B cell (primary cell): ENCODE data around the gene KLHDC7B. TPM values are rescaled to one million over a fixed set of nuclear protein-coding genes. Genes with fewer than 3 reads are reported as not detected.
"Not testable (repeated sequence)": the region's sequence is repeated elsewhere in the genome, so short reads cannot be mapped to it uniquely, and the experiment has no call there.

Source experiments
- ATAC-seq: fragments of 200-7000 bp; cut with Tn5 transposase; one replicate; pipeline ENCODE4 v1.10.0; 2021; ENCODE audit warnings: low read depth, mild to moderate bottlenecking, moderate number of reproducible peaks, moderate library complexity
- CTCF ChIA-PET: fragments of 350-600 bp; sonication (Branson Sonifier 250); formaldehyde crosslinking; loops from one replicate; lab custom pipeline; 2021; ENCODE audit warnings: antibody characterized with exemption, inconsistent platforms; lab: Charles Lee
- POLR2A ChIA-PET: fragments of 350-600 bp; sonication (Branson Sonifier 250); formaldehyde crosslinking; loops from one replicate; lab custom pipeline; 2021; ENCODE audit warnings: antibody characterized with exemption; lab: Charles Lee
- DNase-seq: peaks from one replicate; pipeline ENCODE4 v3.0.0; 2013
- H2AFZ ChIP-seq: 2 replicates; pipeline ENCODE4 v1.6.1; 2012; ENCODE audit warnings: mild to moderate bottlenecking, low read depth, low read length; ENCODE audit not compliant: insufficient read depth, poor library complexity, severe bottlenecking
- H3K27ac ChIP-seq, 2 donors: 1 replicate in 1 of 2; 2 replicates in 1 of 2; pipeline ENCODE4 v1.5.1; 2012 to 2013; ENCODE audit warnings: low read length in 2 of 2, mild to moderate bottlenecking in 2 of 2, moderate library complexity in 1 of 2
- H3K27me3 ChIP-seq, 4 experiments: fragments of 200-600 bp in 1 of 4; sonication (generic) in 1 of 4; replicated peaks in 1 of 4; 1 replicate in 2 of 4; 2 replicates in 2 of 4; pipeline versions ENCODE4 v1.6.1 to v1.7.0; 2013 to 2016; ENCODE audit warnings: low read length in 3 of 4, mild to moderate bottlenecking in 2 of 4, mixed read lengths in 1 of 4, moderate library complexity in 1 of 4; ENCODE audit not compliant: insufficient read depth in 4 of 4, control insufficient read depth in 3 of 4; ENCODE audit errors: control extremely low read depth in 1 of 4
- H3K36me3 ChIP-seq, 2 experiments: replicated peaks in 1 of 2; 1 replicate in 1 of 2; 2 replicates in 1 of 2; pipeline versions ENCODE4 v1.6.1 to v1.7.1; 2013; ENCODE audit warnings: low read length in 1 of 2; ENCODE audit not compliant: insufficient read depth in 2 of 2, control insufficient read depth in 1 of 2; ENCODE audit errors: control extremely low read depth in 1 of 2, extremely low read depth in 1 of 2
- H3K4me1 ChIP-seq, 2 donors: fragments of 200-600 bp in 1 of 2; sonication (generic) in 1 of 2; 1 replicate in 1 of 2; 2 replicates in 1 of 2; pipeline versions ENCODE4 v1.5.1 to v1.6.1; 2013 to 2017; ENCODE audit warnings: low read length in 2 of 2; ENCODE audit not compliant: control insufficient read depth in 2 of 2, insufficient read depth in 2 of 2
- H3K4me2 ChIP-seq: replicated peaks from 2 replicates; pipeline ENCODE3; 2012; ENCODE audit warnings: mild to moderate bottlenecking, low read depth, low read length; ENCODE audit not compliant: poor library complexity, severe bottlenecking
- H3K4me3 ChIP-seq, 5 experiments: fragments of 200-600 bp in 1 of 5; sonication (generic) in 1 of 5; 1 replicate in 3 of 5; 2 replicates in 2 of 5; pipeline versions ENCODE4 v1.5.1 to v1.7.0; 2011 to 2016; ENCODE audit warnings: low read length in 4 of 5, mild to moderate bottlenecking in 4 of 5, low read depth in 2 of 5, control low read depth in 1 of 5, moderate library complexity in 1 of 5; ENCODE audit not compliant: insufficient read depth in 1 of 5; ENCODE audit errors: control extremely low read depth in 1 of 5, extremely low read depth in 1 of 5
- H3K79me2 ChIP-seq: fragments of 200-600 bp; sonication (generic); one replicate; pipeline ENCODE4 v1.6.0; 2016; ENCODE audit warnings: low read length; ENCODE audit not compliant: control insufficient read depth, insufficient read depth
- H3K9ac ChIP-seq: fragments of 200-600 bp; sonication (generic); 2 replicates; pipeline ENCODE4 v1.6.1; 2017; ENCODE audit warnings: mild to moderate bottlenecking, low read length, moderate library complexity
- H3K9me3 ChIP-seq, 3 donors: one replicate each; pipeline versions ENCODE4 v1.6.1 to v1.7.1; 2013; ENCODE audit warnings: low read length in 2 of 3; ENCODE audit not compliant: control insufficient read depth in 2 of 3, insufficient read depth in 1 of 3; ENCODE audit errors: control extremely low read depth in 1 of 3
- H4K20me1 ChIP-seq: 2 replicates; pipeline ENCODE4 v1.6.0; 2012; ENCODE audit warnings: mild to moderate bottlenecking, low read length; ENCODE audit not compliant: insufficient read depth, control insufficient read depth, poor library complexity, severe bottlenecking
- H3K27ac Mint-ChIP-seq: one replicate; pipeline ENCODE4 v1.8.0; 2021; ENCODE audit warnings: mixed read lengths
- H3K27me3 Mint-ChIP-seq: one replicate; pipeline ENCODE4 v1.8.0; 2021; ENCODE audit warnings: mixed read lengths
- H3K4me1 Mint-ChIP-seq: one replicate; pipeline ENCODE4 v1.8.0; 2021; ENCODE audit warnings: mixed read lengths
- H3K4me3 Mint-ChIP-seq: one replicate; pipeline ENCODE4 v1.8.0; 2021; ENCODE audit warnings: mixed read lengths
- H3K9me3 Mint-ChIP-seq: one replicate; pipeline ENCODE4 v1.8.0; 2022; ENCODE audit warnings: mixed read lengths; ENCODE audit not compliant: insufficient read depth
- CTCF ChIP-seq: fragments of 200-600 bp; IDR thresholded peaks from one replicate; pipeline ENCODE4 v1.8.0; 2022; ENCODE audit warnings: antibody characterized with exemption, mild to moderate bottlenecking
- EZH2 ChIP-seq: IDR thresholded peaks from 2 replicates; pipeline ENCODE4 v1.6.1; 2012; ENCODE audit warnings: borderline replicate concordance, low read depth, mild to moderate bottlenecking, moderate library complexity, low read length; ENCODE audit not compliant: insufficient read depth, poor library complexity, severe bottlenecking
- WGBS: methylation state at CpG from one replicate; pipeline ENCODE4 v1.1.5; 2013; ENCODE audit warnings: missing lambda C conversion rate; ENCODE audit not compliant: insufficient coverage; 5-methylcytosine and 5-hydroxymethylcytosine counted together
- intact Hi-C: fragments of 100-400 bp; cut with micrococcal nuclease; formaldehyde crosslinking; loops from one replicate; pipeline ENCODE4 v1.10.0; 2022
- polyA plus RNA-seq: library from polyadenylated mRNA; depleted of rRNA; stranded (reverse); fragments of >200 nt; gene quantifications from 2 replicates; pipeline ENCODE4 v1.2.3, GENCODE V29; 2012
- total RNA-seq, 2 donors: library from RNA; stranded (reverse); fragments of 120-200 nt in 1 of 2; gene quantifications; 1 replicate in 1 of 2; 2 replicates in 1 of 2; pipeline versions ENCODE4 v1.2.3 to v1.2.4, GENCODE V29; 2013 to 2022

The KLHDC7B gene
- total and polyA plus RNA-seq, 2 donors (not counting 1 experiment from before 2014, with no cell fraction given), result 1.8 to 6.2 TPM

GRCh38 chr22:50519151-50519550 lies 26.5 kb upstream of the KLHDC7B start:
- Mint-ChIP-seq H3K27me3 (no peaks in the 10 kb centered on the region), H3K4me1 (peaks cover 2% of the 10 kb centered on the region), H3K4me3 (no peak overlapping the region), H3K27ac (no peak overlapping the region), H3K9me3 (no peaks in the 10 kb centered on the region)
- Histone ChIP-seq H3K4me3 (no peak overlapping the region), H3K4me2 (no peak overlapping the region), H3K4me1 (peaks cover 0 to 5% of the 10 kb centered on the region in 2 donors), H3K27me3 (no peaks in the 10 kb centered on the region), H3K36me3 (peaks cover 0 to 66% of the 10 kb centered on the region in 2 experiments), H2AFZ (no peak overlapping the region), H3K79me2 (peaks cover 83% of the 10 kb centered on the region), H3K9ac (no peak overlapping the region), H4K20me1 (peaks cover 49% of the 10 kb centered on the region), H3K9me3 (no peaks in the 10 kb centered on the region), H3K27ac (no peak overlapping the region)
- ATAC-seq (no peak), DNase-seq (no peak)
- 96% methylated on average over 8 of the region's 8 CpGs for WGBS
- ChIA-PET POLR2A (interaction anchor here (1.9 kb wide), 1 partner anchor 11 kb away, joined by 4 read pairs; the partner anchor contains the start of genes LMF2 and NCAPH2), CTCF (interaction anchor here (1.1 to 1.5 kb wide), 2 partner anchors 21 kb away, joined by 3 read pairs; no protein-coding TSS in a partner anchor)
- TF ChIP-seq CTCF (no peak), EZH2 (no peak)
- intact Hi-C loops, result no loop called here

GRCh38 chr22:50520184-50520583 lies 25.5 kb upstream of the KLHDC7B start:
- H2AFZ ChIP-seq, H3K9ac ChIP-seq, intact Hi-C loops, H3K4me3 ChIP-seq, H3K27ac Mint-ChIP-seq, H3K9me3 ChIP-seq, H3K27me3 ChIP-seq, H3K4me2 ChIP-seq, ATAC-seq, H3K9me3 Mint-ChIP-seq, H3K4me3 Mint-ChIP-seq, H3K4me1 Mint-ChIP-seq, H3K27me3 Mint-ChIP-seq, H3K27ac ChIP-seq, DNase-seq: not testable (repeated sequence)
- ChIA-PET POLR2A (interaction anchor here (0.7 kb wide), 1 partner anchor 11 kb away, joined by 6 read pairs; no protein-coding TSS in a partner anchor), CTCF (interaction anchor here (1.5 kb wide), 1 partner anchor 22 kb away, joined by 3 read pairs; no protein-coding TSS in a partner anchor)
- peaks cover 7 to 14% of the 10 kb centered on the region in 2 donors for H3K4me1 ChIP-seq
- H3K79me2 ChIP-seq, result peaks cover 82% of the 10 kb centered on the region
- peaks cover 0 to 64% of the 10 kb centered on the region in 2 experiments for H3K36me3 ChIP-seq
- peaks cover 54% of the 10 kb centered on the region for H4K20me1 ChIP-seq
- WGBS, result 100% methylated on average over 4 of the region's 8 CpGs
